ENCODE results near the gene EPS8.

The EPS8 gene

DNA sequence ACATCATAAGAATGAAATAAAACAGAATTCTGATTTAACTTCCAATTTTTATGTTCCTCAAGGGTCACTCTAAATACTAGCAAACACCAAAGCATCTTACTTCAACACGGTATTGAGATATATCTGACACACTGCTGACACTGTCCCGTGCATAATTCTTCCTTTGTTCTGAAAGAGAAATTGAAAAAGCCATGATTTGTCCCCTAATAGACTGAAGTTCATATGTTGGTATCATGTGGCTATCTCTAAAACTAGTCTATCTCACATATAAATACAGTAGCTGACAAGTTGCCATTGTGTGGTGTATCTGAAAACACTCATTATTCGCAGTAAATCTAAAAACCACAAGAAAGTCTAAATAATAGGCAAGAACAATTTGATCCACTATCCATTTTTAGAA is 118.4 kb downstream of the EPS8 start:
- TF ChIP-seq, protein P1, sequence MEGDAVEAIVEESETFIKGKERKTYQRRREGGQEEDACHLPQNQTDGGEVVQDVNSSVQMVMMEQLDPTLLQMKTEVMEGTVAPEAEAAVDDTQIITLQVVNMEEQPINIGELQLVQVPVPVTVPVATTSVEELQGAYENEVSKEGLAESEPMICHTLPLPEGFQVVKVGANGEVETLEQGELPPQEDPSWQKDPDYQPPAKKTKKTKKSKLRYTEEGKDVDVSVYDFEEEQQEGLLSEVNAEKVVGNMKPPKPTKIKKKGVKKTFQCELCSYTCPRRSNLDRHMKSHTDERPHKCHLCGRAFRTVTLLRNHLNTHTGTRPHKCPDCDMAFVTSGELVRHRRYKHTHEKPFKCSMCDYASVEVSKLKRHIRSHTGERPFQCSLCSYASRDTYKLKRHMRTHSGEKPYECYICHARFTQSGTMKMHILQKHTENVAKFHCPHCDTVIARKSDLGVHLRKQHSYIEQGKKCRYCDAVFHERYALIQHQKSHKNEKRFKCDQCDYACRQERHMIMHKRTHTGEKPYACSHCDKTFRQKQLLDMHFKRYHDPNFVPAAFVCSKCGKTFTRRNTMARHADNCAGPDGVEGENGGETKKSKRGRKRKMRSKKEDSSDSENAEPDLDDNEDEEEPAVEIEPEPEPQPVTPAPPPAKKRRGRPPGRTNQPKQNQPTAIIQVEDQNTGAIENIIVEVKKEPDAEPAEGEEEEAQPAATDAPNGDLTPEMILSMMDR (conservative IDR thresholded peaks at IDR 0.05; ENCODE audit: low read depth, low read length), result no peak
- DNase-seq (ENCODE audit: low read depth), result no peak
- no peak overlapping the region for H3K4me3 ChIP-seq (ENCODE audit: low read length)

- TF ChIP-seq, protein P1 (conservative IDR thresholded peaks at IDR 0.05; ENCODE audit: low read depth, low read length), result no peak
- DNase-seq (ENCODE audit: low read depth), result no peak
- H3K4me3 ChIP-seq (ENCODE audit: low read length), result no peak overlapping the region
These were observed 119.8 kb downstream of the EPS8 start for GRCh38 chr12:15669256-15669948.

GRCh38 chr12:15664491-15664890 is 124.7 kb downstream of the EPS8 start:
- no peak overlapping the region for H3K4me3 ChIP-seq (ENCODE audit: low read length)
- TF ChIP-seq, protein P1 (conservative IDR thresholded peaks at IDR 0.05; ENCODE audit: low read depth, low read length), result no peak
- DNase-seq (ENCODE audit: low read depth), result no peak

GRCh38 chr12:15662983-15663659 is 126.1 kb downstream of the EPS8 start:
- TF ChIP-seq, protein P1 (conservative IDR thresholded peaks at IDR 0.05; ENCODE audit: low read depth, low read length), result no peak
- no peak for DNase-seq (ENCODE audit: low read depth)
- no peak overlapping the region for H3K4me3 ChIP-seq (ENCODE audit: low read length)

DNA sequence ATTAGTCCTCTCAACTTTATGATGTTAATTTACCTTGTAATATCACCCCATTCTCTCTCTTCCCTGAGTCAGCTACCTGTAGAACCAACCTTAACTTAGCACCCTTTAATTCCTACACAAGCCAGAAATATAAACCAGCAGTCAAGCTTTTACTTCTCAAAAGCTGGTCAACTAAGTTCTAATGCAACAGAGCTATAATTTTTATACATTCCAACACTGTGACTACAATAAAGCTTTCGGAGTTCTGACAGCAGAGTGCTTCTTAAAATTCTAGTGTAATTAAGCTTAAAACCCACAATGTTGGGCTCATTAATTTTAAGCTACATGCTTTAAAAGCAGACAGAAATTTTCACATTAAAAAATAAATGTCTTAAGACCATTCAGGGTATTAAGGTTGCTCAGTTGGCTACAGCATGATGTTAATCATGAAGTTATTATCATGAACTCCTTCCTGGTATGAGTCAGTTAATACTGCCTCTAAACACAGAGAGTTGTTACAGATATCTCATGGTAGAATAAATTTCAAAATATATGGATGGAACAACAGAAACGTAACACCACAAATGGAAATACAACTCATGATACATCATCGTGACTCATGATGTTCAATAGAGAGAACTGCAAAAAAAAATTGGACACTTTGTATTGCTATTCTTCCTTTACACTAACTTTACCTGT is 126.7 kb downstream of the EPS8 start:
- no peak overlapping the region for H3K4me3 ChIP-seq (ENCODE audit: low read length)
- peak; percentile 92 for DNase-seq (ENCODE audit: low read depth)
- TF ChIP-seq, protein P1 (conservative IDR thresholded peaks at IDR 0.05; ENCODE audit: low read depth, low read length), result no peak

DNA sequence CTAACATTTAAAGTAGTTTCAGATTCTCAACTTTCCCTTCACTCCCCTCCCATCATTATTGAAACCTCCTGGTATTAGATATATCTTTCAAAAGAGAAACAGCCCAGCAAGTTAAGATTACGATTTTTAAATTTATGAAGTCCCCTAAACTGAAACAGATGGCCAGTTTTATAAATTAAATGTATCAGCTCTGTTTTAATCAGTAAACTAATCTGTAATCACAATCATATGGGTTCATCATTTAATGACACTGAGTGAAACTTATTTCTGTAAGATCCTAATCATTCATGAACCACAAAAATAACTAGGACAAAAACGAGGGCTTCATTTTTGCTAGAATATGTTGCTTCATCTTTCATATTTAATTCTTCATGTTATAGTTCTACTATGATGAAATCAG is 137.8 kb downstream of the EPS8 start:
- DNase-seq (ENCODE audit: low read depth), result no peak
- no peak overlapping the region for H3K4me3 ChIP-seq (ENCODE audit: low read length)
- TF ChIP-seq, protein P1 (conservative IDR thresholded peaks at IDR 0.05; ENCODE audit: low read depth, low read length), result no peak

Measured in retinal pigment epithelial cell (primary cell).